ENCODE results near the gene BCL2L2.

Gene BCL2L2

GRCh38 chr14:23355871-23356435, 49.3 kb downstream of the BCL2L2 start:
- DNase-seq (ENCODE audit: low read depth in 2 of 2) = no peak

GRCh38 chr14:23356662-23357061, 50.0 kb downstream of the BCL2L2 start:
- DNase-seq (ENCODE audit: low read depth in 2 of 2) = no peak

- DNase-seq (ENCODE audit: low read depth in 2 of 2) = no peak
Measured at GRCh38 chr14:23357261-23357660, 50.6 kb downstream of the BCL2L2 start.

GRCh38 chr14:23358042-23358441, 51.4 kb downstream of the BCL2L2 start:
- no peak for DNase-seq (ENCODE audit: low read depth in 2 of 2)

GRCh38 chr14:23358553-23359166, 52.0 kb downstream of the BCL2L2 start:
- no peak for DNase-seq (ENCODE audit: low read depth in 2 of 2)

GRCh38 chr14:23359167-23359626, 52.6 kb downstream of the BCL2L2 start:
- no peak for DNase-seq (ENCODE audit: low read depth in 2 of 2)

GRCh38 chr14:23359722-23360447, 53.3 kb downstream of the BCL2L2 start:
- no peak for DNase-seq (ENCODE audit: low read depth in 2 of 2)

GRCh38 chr14:23360496-23360895, 53.9 kb downstream of the BCL2L2 start:
- no peak for DNase-seq (ENCODE audit: low read depth in 2 of 2)

- no peak for DNase-seq (ENCODE audit: low read depth in 2 of 2)
Measured at GRCh38 chr14:23361320-23361719, 54.7 kb downstream of the BCL2L2 start.
